ENCODE measurements around the gene MAGI2.

DNA sequence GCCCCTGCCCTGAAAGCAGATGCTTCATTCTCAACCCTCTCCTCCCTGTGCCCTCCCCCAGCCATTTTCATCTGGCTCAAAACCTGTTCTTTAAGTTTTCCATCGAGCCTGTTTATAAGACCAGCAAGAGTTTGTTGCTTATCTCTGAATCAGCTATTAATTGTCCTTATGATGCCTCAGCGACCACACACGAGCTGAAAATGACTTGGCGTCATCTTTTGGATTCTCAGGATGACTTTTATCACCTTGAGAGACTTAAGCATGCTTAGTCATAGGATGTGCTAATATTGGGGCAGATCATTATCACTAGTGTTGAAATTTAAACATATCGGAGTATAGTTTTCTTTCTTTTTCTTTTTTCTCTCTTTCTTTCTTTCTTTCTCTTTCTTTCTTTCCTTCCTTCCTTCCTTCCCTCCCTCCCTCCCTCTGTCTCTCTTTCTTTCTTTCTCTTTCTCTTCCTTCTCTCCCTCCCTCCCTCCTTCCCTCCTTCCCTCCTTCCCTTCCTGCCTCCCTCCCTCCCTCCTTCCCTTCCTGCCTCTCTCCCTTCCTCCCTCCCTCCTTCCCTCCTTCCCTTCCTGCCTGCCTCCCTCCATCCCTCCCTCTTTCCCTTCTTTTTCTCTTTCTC is 1470.4 kb downstream of the MAGI2 start:
- no peak for TF ChIP-seq POLR2AphosphoS5 (IDR thresholded peaks at IDR 0.05)
- TF ChIP-seq, protein P1, sequence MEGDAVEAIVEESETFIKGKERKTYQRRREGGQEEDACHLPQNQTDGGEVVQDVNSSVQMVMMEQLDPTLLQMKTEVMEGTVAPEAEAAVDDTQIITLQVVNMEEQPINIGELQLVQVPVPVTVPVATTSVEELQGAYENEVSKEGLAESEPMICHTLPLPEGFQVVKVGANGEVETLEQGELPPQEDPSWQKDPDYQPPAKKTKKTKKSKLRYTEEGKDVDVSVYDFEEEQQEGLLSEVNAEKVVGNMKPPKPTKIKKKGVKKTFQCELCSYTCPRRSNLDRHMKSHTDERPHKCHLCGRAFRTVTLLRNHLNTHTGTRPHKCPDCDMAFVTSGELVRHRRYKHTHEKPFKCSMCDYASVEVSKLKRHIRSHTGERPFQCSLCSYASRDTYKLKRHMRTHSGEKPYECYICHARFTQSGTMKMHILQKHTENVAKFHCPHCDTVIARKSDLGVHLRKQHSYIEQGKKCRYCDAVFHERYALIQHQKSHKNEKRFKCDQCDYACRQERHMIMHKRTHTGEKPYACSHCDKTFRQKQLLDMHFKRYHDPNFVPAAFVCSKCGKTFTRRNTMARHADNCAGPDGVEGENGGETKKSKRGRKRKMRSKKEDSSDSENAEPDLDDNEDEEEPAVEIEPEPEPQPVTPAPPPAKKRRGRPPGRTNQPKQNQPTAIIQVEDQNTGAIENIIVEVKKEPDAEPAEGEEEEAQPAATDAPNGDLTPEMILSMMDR (IDR thresholded peaks at IDR 0.05), result no peak

Measured in breast epithelium (tissue), 3 donors.